H1 (cell line): ENCODE results near the gene MTFP1. TPM values are rescaled to one million over a fixed set of nuclear protein-coding genes. Genes with fewer than 3 reads are reported as not detected.

Experiments
- CTCF ChIA-PET: fragments of 300-600 bp; sonication (Branson Sonifier 250); formaldehyde crosslinking; loops from one replicate; lab custom pipeline; 2021; ENCODE audit not compliant: partially characterized antibody; lab: Charles Lee
- POLR2A ChIA-PET: fragments of 300-600 bp; sonication (Branson Sonifier 250); formaldehyde crosslinking; loops from one replicate; lab custom pipeline; 2021; ENCODE audit warnings: inconsistent platforms; ENCODE audit not compliant: partially characterized antibody; lab: Charles Lee
- DNase-seq, 2 experiments: peaks; one replicate each; pipeline versions ENCODE4 v3.0.0 to v3.0.0-alpha.2; 2010 to 2022; ENCODE audit warnings: low spot score in 2 of 2, low read depth in 1 of 2, mixed read lengths in 1 of 2
- FAIRE-seq: peaks from 2 replicates; lab custom pipeline; 2011; peaks lifted over from hg19 to GRCh38; lab: Jason Lieb, UNC
- H2AFZ ChIP-seq: 2 replicates; pipeline ENCODE4 v1.8.1; 2012; ENCODE audit warnings: low read length, inconsistent platforms
- H2AK5ac ChIP-seq: 2 replicates; pipeline ENCODE4 v1.6.1; 2013; ENCODE audit warnings: low read depth, low read length
- H2BK120ac ChIP-seq: replicated peaks from 2 replicates; pipeline ENCODE3; 2013; ENCODE audit warnings: low read depth, low read length, inconsistent platforms
- H2BK12ac ChIP-seq: 2 replicates; pipeline ENCODE4 v1.6.1; 2013; ENCODE audit warnings: low read depth, low read length
- H2BK15ac ChIP-seq: 2 replicates; pipeline ENCODE4 v1.6.1; 2013; ENCODE audit warnings: low read length
- H2BK20ac ChIP-seq: 2 replicates; pipeline ENCODE4 v1.6.1; 2013; ENCODE audit warnings: low read length
- H2BK5ac ChIP-seq: 2 replicates; pipeline ENCODE4 v1.6.1; 2013; ENCODE audit warnings: low read depth, low read length
- H3K14ac ChIP-seq: 2 replicates; pipeline ENCODE4 v1.6.1; 2013; ENCODE audit warnings: inconsistent platforms; ENCODE audit not compliant: insufficient read length
- H3K18ac ChIP-seq: 2 replicates; pipeline ENCODE4 v1.6.1; 2013; ENCODE audit warnings: low read length; ENCODE audit errors: extremely low read depth
- H3K23ac ChIP-seq: 2 replicates; pipeline ENCODE4 v1.6.1; 2013; ENCODE audit warnings: inconsistent platforms; ENCODE audit not compliant: insufficient read length
- H3K23me2 ChIP-seq: 2 replicates; pipeline ENCODE4 v1.6.1; 2013; ENCODE audit warnings: low read depth, low read length
- H3K27ac ChIP-seq: 2 replicates; pipeline ENCODE4 v1.6.1; 2011; ENCODE audit warnings: low read depth, low read length, inconsistent platforms
- H3K27me3 ChIP-seq, 4 experiments: replicated peaks in 1 of 4; 1 replicate in 1 of 4; 2 replicates in 3 of 4; pipeline versions ENCODE4 v1.6.1 to v1.8.1; 2011 to 2013; ENCODE audit warnings: low read length in 3 of 4, mild to moderate bottlenecking in 3 of 4, inconsistent platforms in 2 of 4, mixed read lengths in 2 of 4, moderate library complexity in 1 of 4; ENCODE audit not compliant: control insufficient read depth in 3 of 4, insufficient read depth in 3 of 4; ENCODE audit errors: extremely low read depth in 1 of 4
- H3K36me3 ChIP-seq, 4 experiments: 2 replicates each; pipeline versions ENCODE4 v1.6.1 to v1.8.1; 2011 to 2013; ENCODE audit warnings: mild to moderate bottlenecking in 4 of 4, low read length in 3 of 4, moderate library complexity in 2 of 4, control low read depth in 1 of 4, inconsistent platforms in 1 of 4; ENCODE audit not compliant: insufficient read depth in 4 of 4, control insufficient read depth in 2 of 4
- H3K4ac ChIP-seq: replicated peaks from 2 replicates; pipeline ENCODE3; 2013; ENCODE audit warnings: low read length, low read depth, mixed read lengths, inconsistent platforms; ENCODE audit not compliant: insufficient read length
- H3K4me1 ChIP-seq, 4 experiments: replicated peaks in 1 of 4; 1 replicate in 1 of 4; 2 replicates in 3 of 4; pipeline versions ENCODE4 v1.6.1 to v1.8.1; 2011 to 2013; ENCODE audit warnings: low read length in 3 of 4, inconsistent platforms in 2 of 4, mixed read lengths in 1 of 4; ENCODE audit not compliant: insufficient read depth in 4 of 4, control insufficient read depth in 3 of 4
- H3K4me2 ChIP-seq, 2 experiments: 2 replicates each; pipeline versions ENCODE4 v1.6.1 to v1.8.1; 2011 to 2013; ENCODE audit warnings: low read depth in 2 of 2, low read length in 2 of 2, control low read depth in 1 of 2, inconsistent platforms in 1 of 2, mild to moderate bottlenecking in 1 of 2; ENCODE audit not compliant: insufficient read depth in 1 of 2
- H3K4me3 ChIP-seq, 4 experiments: fragments of 200-600, 300-600 bp in 1 of 4; sonication (generic), shearing (Covaris generic), sonication (Bioruptor Twin) in 1 of 4; 2 replicates each; pipeline versions ENCODE4 v1.5.1 to v1.8.1; 2011 to 2016; ENCODE audit warnings: low read length in 4 of 4, low read depth in 3 of 4, control low read depth in 2 of 4, inconsistent platforms in 2 of 4, mild to moderate bottlenecking in 2 of 4, mixed read lengths in 1 of 4, moderate library complexity in 1 of 4; ENCODE audit not compliant: insufficient read depth in 2 of 4; ENCODE audit errors: extremely low read depth in 1 of 4
- H3K56ac ChIP-seq: replicated peaks from 2 replicates; pipeline ENCODE3; 2013; ENCODE audit warnings: low read depth, mild to moderate bottlenecking, mixed read lengths, low read length, inconsistent platforms; ENCODE audit not compliant: insufficient read length
- H3K79me1 ChIP-seq: 2 replicates; pipeline ENCODE4 v1.6.1; 2013; ENCODE audit warnings: low read depth, low read length, control low read depth
- H3K79me2 ChIP-seq, 2 experiments: 2 replicates each; pipeline versions ENCODE4 v1.6.1 to v1.8.1; 2012 to 2013; ENCODE audit warnings: low read length in 2 of 2, mild to moderate bottlenecking in 2 of 2, inconsistent platforms in 1 of 2; ENCODE audit not compliant: insufficient read depth in 2 of 2, control insufficient read depth in 1 of 2
- H3K9ac ChIP-seq, 4 experiments: replicated peaks in 1 of 4; 1 replicate in 1 of 4; 2 replicates in 3 of 4; pipeline versions ENCODE4 v1.6.1 to v1.8.1; 2011 to 2013; ENCODE audit warnings: low read depth in 3 of 4, low read length in 3 of 4, control low read depth in 2 of 4, mild to moderate bottlenecking in 2 of 4, moderate library complexity in 2 of 4, inconsistent platforms in 1 of 4; ENCODE audit errors: extremely low read depth in 1 of 4
- H3K9me3 ChIP-seq, 2 experiments: 2 replicates each; pipeline versions ENCODE4 v1.6.1 to v1.8.1; 2012 to 2013; ENCODE audit warnings: mild to moderate bottlenecking in 2 of 2, moderate library complexity in 2 of 2, control low read depth in 1 of 2, inconsistent platforms in 1 of 2, low read depth in 1 of 2, low read length in 1 of 2, mixed read lengths in 1 of 2; ENCODE audit not compliant: insufficient read depth in 2 of 2
- H4K20me1 ChIP-seq, 2 experiments: replicated peaks in 1 of 2; 2 replicates each; pipeline versions ENCODE3 to v1.8.1; 2011 to 2013; ENCODE audit warnings: inconsistent platforms in 2 of 2, low read length in 2 of 2, mild to moderate bottlenecking in 1 of 2; ENCODE audit not compliant: insufficient read depth in 2 of 2, control insufficient read depth in 1 of 2
- H4K5ac ChIP-seq: 2 replicates; pipeline ENCODE4 v1.6.1; 2013; ENCODE audit warnings: low read length, low read depth, mixed read lengths, inconsistent platforms; ENCODE audit not compliant: insufficient read length
- H4K8ac ChIP-seq: 2 replicates; pipeline ENCODE4 v1.8.0; 2013; ENCODE audit warnings: mild to moderate bottlenecking, moderate library complexity, low read length, inconsistent platforms; ENCODE audit not compliant: insufficient read depth; ENCODE audit errors: extremely low read depth
- H4K91ac ChIP-seq: replicated peaks from 2 replicates; pipeline ENCODE3; 2013; ENCODE audit warnings: low read length, mixed read lengths, inconsistent platforms; ENCODE audit not compliant: insufficient read length
- GABPA ChIP-seq: IDR thresholded peaks from 2 replicates; pipeline ENCODE4 v1.6.1; 2011; ENCODE audit warnings: mild to moderate bottlenecking, low read length, moderate library complexity, borderline replicate concordance; ENCODE audit not compliant: insufficient read depth
- KDM5A ChIP-seq: fragments of 200-600 bp; IDR thresholded peaks from 2 replicates; pipeline ENCODE4 v1.7.1; 2012; ENCODE audit warnings: mild to moderate bottlenecking, low read length, inconsistent platforms, mixed read lengths
- MAFK ChIP-seq: IDR thresholded peaks from 2 replicates; pipeline ENCODE4 v1.6.1; 2012; ENCODE audit warnings: low read depth, mild to moderate bottlenecking, improper control_type of control experiment, low read length
- NRF1 ChIP-seq: IDR thresholded peaks from 2 replicates; pipeline ENCODE4 v1.6.1; 2011; ENCODE audit warnings: mild to moderate bottlenecking, low read depth, low read length, improper control_type of control experiment
- TEAD4 ChIP-seq: IDR thresholded peaks from 2 replicates; pipeline ENCODE4 v1.6.1; 2012; ENCODE audit warnings: low read depth, low read length, inconsistent platforms, mixed read lengths
- whole genome bisulfite sequencing, 2 experiments: shearing (Covaris generic) in 1 of 2; methylation state at CpG; one replicate each; pipeline versions ENCODE4 v1.1.6 to v1.1.7; 2013 to 2015; ENCODE audit warnings: low lambda C conversion rate in 2 of 2, mixed read lengths in 2 of 2, inconsistent platforms in 1 of 2, low coverage in 1 of 2, missing lambda C conversion rate in 1 of 2; ENCODE audit not compliant: insufficient replicate concordance in 2 of 2, insufficient coverage in 1 of 2, insufficient read length in 1 of 2; ENCODE audit errors: extremely low coverage in 1 of 2, missing lambda C conversion rate in 1 of 2; 5-methylcytosine and 5-hydroxymethylcytosine counted together
- polyA plus RNA-seq, 7 experiments: library from polyadenylated mRNA; depleted of rRNA in 3 of 7; stranded (reverse) in 5 of 7; unstranded in 2 of 7; fragments of >200 nt in 5 of 7; fragments of 200-250 nt in 2 of 7; gene quantifications; 1 replicate in 5 of 7; 2 replicates in 1 of 7; 4 replicates in 1 of 7; pipeline versions ENCODE4 v1.2.1 to v1.2.3, GENCODE V29; 2011 to 2013; ENCODE audit warnings: missing spikeins in 2 of 7, mixed read lengths in 2 of 7
- total RNA-seq: library from RNA; stranded (reverse); fragmentation: NEBNext Ultra II Directional; extraction: Animal tissue kit (Norgen Biotek cat#: 25700); gene quantifications from 2 replicates; pipeline ENCODE4 v1.2.1, GENCODE V29; 2021

Gene MTFP1
- total and polyA plus RNA-seq, 2 of the 8 experiments (the other 6 are each of a cell fraction or from before 2014, with no cell fraction given) = 59.8 to 98.8 TPM

DNA sequence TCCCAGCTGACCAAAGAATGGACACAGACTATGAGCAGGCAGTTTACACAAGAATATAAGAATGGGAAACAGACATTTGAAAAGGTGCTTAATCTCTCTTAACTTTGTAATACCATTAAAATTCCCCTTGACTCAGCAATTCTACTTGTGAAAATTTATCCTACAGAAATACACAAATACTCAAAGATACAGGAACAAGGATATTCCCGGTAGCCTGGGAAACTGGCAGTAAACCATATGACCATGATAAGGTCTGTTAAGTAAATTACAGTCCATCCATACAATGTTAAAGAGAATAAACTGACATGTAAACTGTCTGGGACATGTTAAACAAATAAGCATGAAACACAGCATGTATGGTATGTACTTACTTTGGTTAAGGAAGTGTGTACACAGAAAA lies 8.7 kb upstream of the MTFP1 start:
- no peak overlapping the region for H2BK15ac ChIP-seq
- no peak overlapping the region for H3K14ac ChIP-seq
- no peaks in the 10 kb centered on the region for H3K9me3 ChIP-seq
- no peak overlapping the region for H4K5ac ChIP-seq
- WGBS, 2 experiments = 88% methylated on average over 1 of the region's 1 CpG; no CpG with 5 or more reads in 1 of the 2 experiments
- ChIA-PET POLR2A (interaction anchor here (1.2 kb wide), 1 partner anchor 20 kb away, joined by 3 read pairs; the partner anchor contains the start of gene SEC14L2), CTCF (interaction anchor here (1.5 kb wide), 1 partner anchor 10 kb away, joined by 4 read pairs; no protein-coding TSS in a partner anchor)
- H3K4me3 ChIP-seq = no peak overlapping the region
- H3K9ac ChIP-seq = no peak overlapping the region
- H3K56ac ChIP-seq = no peak overlapping the region
- no peak overlapping the region for H3K4me2 ChIP-seq
- H4K91ac ChIP-seq = no peak overlapping the region
- TF ChIP-seq NRF1 = no peak
- no peak for TF ChIP-seq GABPA
- no peak for TF ChIP-seq KDM5A
- no peak for TF ChIP-seq TEAD4
- TF ChIP-seq MAFK = no peak
- no peak overlapping the region for H2BK12ac ChIP-seq
- no peaks in the 10 kb centered on the region for H3K23me2 ChIP-seq
- FAIRE-seq = no peak
- no peak overlapping the region for H2AFZ ChIP-seq
- no peak overlapping the region for H2BK120ac ChIP-seq
- H3K27ac ChIP-seq = no peak overlapping the region
- H3K79me2 ChIP-seq = peaks cover 0 to 4% of the 10 kb centered on the region in 2 experiments; a peak in 1 of 4 replicates
- H3K4ac ChIP-seq = no peak overlapping the region
- H4K20me1 ChIP-seq = peaks cover 1 to 4% of the 10 kb centered on the region in 2 experiments
- no peaks in the 10 kb centered on the region for H3K79me1 ChIP-seq
- H3K18ac ChIP-seq = no peak overlapping the region
- H3K4me1 ChIP-seq = peaks cover 0 to 4% (median under 1%) of the 10 kb centered on the region in 4 experiments; a peak in 3 of 7 replicates
- H2BK5ac ChIP-seq = no peak overlapping the region
- H2AK5ac ChIP-seq = no peak overlapping the region
- no peak overlapping the region for H4K8ac ChIP-seq
- H3K36me3 ChIP-seq = peaks cover 0 to 28% (median 12%) of the 10 kb centered on the region in 4 experiments; a peak in 6 of 8 replicates
- no peak overlapping the region for H3K23ac ChIP-seq
- H2BK20ac ChIP-seq = no peak overlapping the region
- no peaks in the 10 kb centered on the region for H3K27me3 ChIP-seq
- no peak for DNase-seq
